Measurements from ENCODE around the gene PTPRT.

- TF ChIP-seq, protein P1, sequence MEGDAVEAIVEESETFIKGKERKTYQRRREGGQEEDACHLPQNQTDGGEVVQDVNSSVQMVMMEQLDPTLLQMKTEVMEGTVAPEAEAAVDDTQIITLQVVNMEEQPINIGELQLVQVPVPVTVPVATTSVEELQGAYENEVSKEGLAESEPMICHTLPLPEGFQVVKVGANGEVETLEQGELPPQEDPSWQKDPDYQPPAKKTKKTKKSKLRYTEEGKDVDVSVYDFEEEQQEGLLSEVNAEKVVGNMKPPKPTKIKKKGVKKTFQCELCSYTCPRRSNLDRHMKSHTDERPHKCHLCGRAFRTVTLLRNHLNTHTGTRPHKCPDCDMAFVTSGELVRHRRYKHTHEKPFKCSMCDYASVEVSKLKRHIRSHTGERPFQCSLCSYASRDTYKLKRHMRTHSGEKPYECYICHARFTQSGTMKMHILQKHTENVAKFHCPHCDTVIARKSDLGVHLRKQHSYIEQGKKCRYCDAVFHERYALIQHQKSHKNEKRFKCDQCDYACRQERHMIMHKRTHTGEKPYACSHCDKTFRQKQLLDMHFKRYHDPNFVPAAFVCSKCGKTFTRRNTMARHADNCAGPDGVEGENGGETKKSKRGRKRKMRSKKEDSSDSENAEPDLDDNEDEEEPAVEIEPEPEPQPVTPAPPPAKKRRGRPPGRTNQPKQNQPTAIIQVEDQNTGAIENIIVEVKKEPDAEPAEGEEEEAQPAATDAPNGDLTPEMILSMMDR (IDR thresholded peaks at IDR 0.05), result no peak
- no peak for TF ChIP-seq EP300 (IDR thresholded peaks at IDR 0.05; ENCODE audit: low read depth)
Measured at GRCh38 chr20:43167021-43167420, 22.7 kb downstream of the PTPRT start.

All from transverse colon (tissue), 3 donors.